ENCODE results near the gene CFP.

GRCh38 chrX:47611489-47611888, 18.2 kb downstream of the CFP start:
- TF ChIP-seq CTCF (IDR thresholded peaks at IDR 0.05): no peak
- TF ChIP-seq POLR2A (IDR thresholded peaks at IDR 0.05): no peak
- no peak for TF ChIP-seq POLR2AphosphoS5 (IDR thresholded peaks at IDR 0.05)
- TF ChIP-seq EP300 (IDR thresholded peaks at IDR 0.05): no peak
